BLaER1 treated with 17β-estradiol and CSF1 and Interleukin-3, amounts not matched to agents 10 nM and 100 nM (cell line): Measurements from ENCODE around the gene CRKL.
"Not testable (repeated sequence)": the region's sequence is repeated elsewhere in the genome, so short reads cannot be mapped to it uniquely, and the experiment has no call there.

Experiments
- H3K27ac ChIP-seq, 11 experiments: shearing (Covaris generic); formaldehyde crosslinking; 2 replicates each; pipeline ENCODE4 v1.8.1; 2022
- H3K27me3 ChIP-seq, 11 experiments: shearing (Covaris generic); formaldehyde crosslinking; 2 replicates each; pipeline ENCODE4 v1.8.1; 2022
- H3K36me3 ChIP-seq, 11 experiments: shearing (Covaris generic); formaldehyde crosslinking; 2 replicates each; pipeline ENCODE4 v1.8.1; 2022
- H3K4me1 ChIP-seq, 10 experiments: shearing (Covaris generic); formaldehyde crosslinking; 2 replicates each; pipeline ENCODE4 v1.8.1; 2022
- H3K4me2 ChIP-seq, 11 experiments: shearing (Covaris generic); formaldehyde crosslinking; 2 replicates each; pipeline ENCODE4 v1.8.1; 2022
- H3K4me3 ChIP-seq, 10 experiments: shearing (Covaris generic); formaldehyde crosslinking; 2 replicates each; pipeline ENCODE4 v1.8.1; 2022
- H3K9ac ChIP-seq, 11 experiments: shearing (Covaris generic); formaldehyde crosslinking; 2 replicates each; pipeline ENCODE4 v1.8.1; 2022
- H3K9me3 ChIP-seq, 11 experiments: shearing (Covaris generic); formaldehyde crosslinking; replicated peaks in 1 of 11; 2 replicates each; pipeline ENCODE4 v1.8.1; 2022
- H4K20me1 ChIP-seq, 11 experiments: shearing (Covaris generic); formaldehyde crosslinking; 2 replicates each; pipeline ENCODE4 v1.8.1; 2022
- Cebpa-rat ChIP-seq, 11 experiments: shearing (Covaris generic); IDR thresholded peaks; 2 replicates each; pipeline ENCODE4 v1.8.1; 2022

CRKL gene

DNA sequence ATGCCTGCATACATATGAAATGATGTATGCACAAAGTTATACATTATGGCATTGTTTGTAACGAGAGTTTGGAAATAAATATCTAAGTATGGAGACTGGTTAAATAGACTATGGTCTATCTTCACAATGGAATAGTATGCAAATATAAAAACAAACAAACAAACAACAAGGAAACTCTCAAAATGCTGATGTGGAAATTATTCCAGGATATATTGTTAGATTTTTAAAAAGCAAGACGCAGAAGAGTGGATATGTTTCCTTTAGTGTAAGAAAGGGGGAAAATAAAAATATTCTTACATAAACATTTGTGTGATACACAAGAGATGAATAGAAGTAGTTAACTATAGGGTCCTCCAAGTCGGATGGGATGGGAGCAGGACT lies 10.8 kb upstream of the CRKL start:
- no peak overlapping the region for H3K4me3 ChIP-seq
- H3K36me3 ChIP-seq, result no peaks in the 10 kb centered on the region
- no peaks in the 10 kb centered on the region for H3K9me3 ChIP-seq
- no peak overlapping the region for H3K4me2 ChIP-seq
- H3K27me3 ChIP-seq, result no peaks in the 10 kb centered on the region
- H3K27ac ChIP-seq, result no peak overlapping the region
- no peaks in the 10 kb centered on the region for H4K20me1 ChIP-seq
- no peak overlapping the region for H3K9ac ChIP-seq
- peaks cover 0 to 22% (median 1%) of the 10 kb centered on the region in 10 experiments; a peak in 7 of 20 replicates for H3K4me1 ChIP-seq
- no peak for TF ChIP-seq Cebpa-rat (IDR thresholded peaks at IDR 0.05)

DNA sequence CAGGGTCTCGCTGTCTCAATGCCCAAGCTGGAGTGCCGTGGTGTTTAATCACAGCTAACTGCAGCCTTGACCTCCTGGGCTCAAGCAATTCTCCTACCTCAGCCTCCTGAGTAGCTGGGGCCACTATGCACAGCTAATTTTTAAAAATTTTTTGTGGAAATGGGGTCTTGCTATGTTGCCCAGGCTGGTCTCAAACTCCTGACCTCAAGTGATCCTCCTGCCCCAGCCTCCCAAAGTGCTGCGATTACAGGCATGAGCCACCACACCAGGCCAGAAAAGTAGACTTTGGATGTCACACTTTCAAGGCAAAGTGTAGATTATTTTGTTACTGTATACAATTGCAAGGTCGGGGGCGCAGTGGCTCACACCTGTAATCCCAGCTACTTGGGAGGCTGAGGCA lies 8.5 kb upstream of the CRKL start:
- H3K4me2 ChIP-seq, H3K4me3 ChIP-seq, H4K20me1 ChIP-seq, H3K9ac ChIP-seq, H3K9me3 ChIP-seq, H3K27me3 ChIP-seq, H3K36me3 ChIP-seq, H3K27ac ChIP-seq: not testable (repeated sequence)
- H3K4me1 ChIP-seq, result peaks cover 0 to 22% (median 1%) of the 10 kb centered on the region in 10 experiments; a peak in 7 of 20 replicates

DNA sequence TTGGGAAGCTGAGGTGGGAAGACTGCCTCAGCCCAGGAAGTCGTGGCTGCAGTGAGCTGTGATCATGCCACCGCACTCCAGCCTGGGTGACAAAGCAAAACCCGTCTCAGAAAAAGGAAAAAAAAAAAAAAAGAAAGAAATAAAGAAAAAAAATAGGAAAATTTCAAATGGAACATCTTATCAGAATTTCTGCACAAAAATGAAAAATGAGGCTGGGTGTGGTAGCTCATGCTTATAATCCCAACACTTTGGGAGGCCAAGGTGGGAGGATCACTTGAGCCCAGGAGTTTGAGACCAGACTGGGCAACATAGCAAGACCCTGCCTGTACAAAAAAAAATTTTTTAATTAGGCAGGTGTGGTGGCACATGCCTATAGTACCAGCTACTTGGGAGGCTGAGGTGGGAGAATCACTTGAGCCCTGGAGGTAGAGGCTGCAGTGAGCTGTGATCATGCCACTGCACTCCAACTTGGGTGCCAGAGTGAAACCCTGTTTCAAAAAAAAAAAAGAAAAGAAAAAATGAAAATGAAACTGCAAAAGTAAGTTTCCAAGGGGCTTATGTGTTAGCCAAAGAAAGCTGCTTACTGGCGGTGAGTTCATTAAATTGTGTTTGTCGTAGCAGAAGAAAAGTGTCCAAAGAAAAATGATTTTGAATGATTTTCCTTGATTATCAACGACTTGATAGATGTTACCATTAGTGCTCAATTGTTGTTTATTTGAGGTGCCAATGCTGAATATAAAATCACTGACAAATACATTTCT lies 7.5 kb upstream of the CRKL start:
- Histone ChIP-seq H3K4me2 (peak overlapping the region in 3 of 11 experiments; percentile 16 to 43 (median 34); a peak in 2 of 22 replicates), H3K36me3 (no peaks in the 10 kb centered on the region), H4K20me1 (no peaks in the 10 kb centered on the region), H3K27ac (no peak overlapping the region), H3K27me3 (no peaks in the 10 kb centered on the region), H3K9ac (no peak overlapping the region; a peak in 1 of 22 replicates), H3K4me1 (peaks cover 0 to 18% (median 1%) of the 10 kb centered on the region in 10 experiments; a peak in 6 of 20 replicates), H3K9me3 (no peaks in the 10 kb centered on the region), H3K4me3 (no peak overlapping the region)
- TF ChIP-seq Cebpa-rat (IDR thresholded peaks at IDR 0.05), result no peak

DNA sequence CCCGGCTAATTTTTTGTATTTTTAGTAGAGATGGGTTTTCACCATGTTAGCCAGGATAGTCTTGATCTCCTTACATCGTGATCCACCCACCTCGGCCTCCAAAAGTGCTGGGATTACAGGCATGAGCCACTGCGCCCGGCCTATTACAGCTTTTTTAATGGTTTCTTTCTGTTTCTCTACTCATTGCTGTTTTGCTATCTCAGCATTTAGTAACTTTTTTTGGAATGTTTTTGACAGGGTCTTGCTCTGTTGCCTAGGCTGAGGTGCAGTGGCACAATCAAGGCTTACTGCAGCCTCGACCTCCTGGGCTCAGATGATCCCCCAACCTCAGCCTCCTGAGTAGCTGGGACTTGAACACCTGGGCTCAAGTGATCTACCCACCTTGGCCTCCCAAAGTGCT lies 4.7 kb upstream of the CRKL start:
- Histone ChIP-seq H3K4me2 (no peak overlapping the region), H4K20me1 (peaks cover 0 to 1% (median 0%) of the 10 kb centered on the region in 11 experiments; a peak in 5 of 22 replicates), H3K27me3 (no peaks in the 10 kb centered on the region), H3K4me3 (no peak overlapping the region), H3K27ac (no peak overlapping the region), H3K4me1 (peaks cover 0 to 18% (median 8%) of the 10 kb centered on the region in 10 experiments; a peak in 9 of 20 replicates), H3K9me3 (no peaks in the 10 kb centered on the region), H3K9ac (no peak overlapping the region), H3K36me3 (no peaks in the 10 kb centered on the region)
- TF ChIP-seq Cebpa-rat (IDR thresholded peaks at IDR 0.05), result no peak

DNA sequence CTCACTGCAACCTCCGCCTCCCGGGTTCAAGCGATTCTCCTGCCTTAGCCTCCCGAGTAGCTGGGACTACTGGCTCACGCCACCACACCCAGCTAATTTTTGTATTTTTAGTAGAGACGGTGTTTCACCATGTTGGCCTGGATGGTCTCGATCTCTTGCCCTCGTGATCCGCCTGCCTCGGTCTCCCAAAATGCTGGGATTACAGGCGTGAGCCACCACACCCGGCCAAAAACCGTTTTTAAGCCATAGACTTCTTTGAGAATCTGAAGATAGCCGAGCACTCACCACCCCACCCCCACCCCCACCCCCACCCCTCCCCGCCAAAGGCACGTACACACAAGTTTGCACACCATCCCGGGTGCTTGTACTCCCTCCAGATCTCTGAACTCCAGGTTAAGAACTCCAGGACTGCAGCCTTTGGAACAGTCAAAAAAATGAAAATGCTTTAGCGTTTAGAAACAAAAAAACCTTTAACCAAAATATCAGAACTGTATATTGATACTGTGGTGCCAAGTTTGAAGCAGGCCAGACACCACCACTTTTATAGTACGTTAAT lies 1.5 kb downstream of the CRKL start:
- Histone ChIP-seq H3K4me2 (peak overlapping the region; percentile 74 to 98 (median 90)), H3K9ac (peak overlapping the region; percentile 92 to 98 (median 96)), H3K4me1 (peaks cover 23 to 46% (median 39%) of the 10 kb centered on the region in 10 experiments), H3K27ac (peak overlapping the region; percentile 29 to 96 (median 94); a peak in 20 of 22 replicates), H3K4me3 (peak overlapping the region; percentile 93 to 99 (median 97)), H4K20me1 (peaks cover 53 to 64% (median 61%) of the 10 kb centered on the region in 11 experiments), H3K9me3 (no peaks in the 10 kb centered on the region), H3K36me3 (peaks cover 0 to 22% (median 10%) of the 10 kb centered on the region in 11 experiments; a peak in 16 of 22 replicates), H3K27me3 (no peaks in the 10 kb centered on the region)
- TF ChIP-seq Cebpa-rat (IDR thresholded peaks at IDR 0.05), result no peak

DNA sequence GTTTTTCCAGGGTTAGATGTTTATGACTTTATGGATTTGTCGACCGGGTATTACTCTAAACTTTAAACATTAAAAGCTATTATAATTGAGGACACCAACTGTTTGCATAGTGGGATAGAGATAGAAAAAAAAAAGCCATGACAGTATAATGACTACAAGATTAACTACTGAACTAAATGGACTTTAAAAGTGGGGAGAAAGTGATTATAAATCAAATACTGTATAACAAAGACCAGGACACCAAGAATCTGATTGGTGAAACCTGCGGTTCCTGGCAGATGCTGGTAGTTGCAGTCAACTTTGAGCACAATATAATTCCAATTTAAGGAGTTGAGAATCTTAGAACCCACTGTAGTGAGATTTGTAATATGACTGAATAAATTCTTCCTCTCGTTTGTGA lies 2.5 kb downstream of the CRKL start:
- Histone ChIP-seq H3K4me2 (peak overlapping the region; percentile 74 to 98 (median 90)), H3K27ac (peak overlapping the region in 10 of 11 experiments; percentile 2 to 48 (median 15); a peak in 7 of 22 replicates), H3K27me3 (no peaks in the 10 kb centered on the region), H3K36me3 (peaks cover 0 to 32% (median 20%) of the 10 kb centered on the region in 11 experiments; a peak in 18 of 22 replicates), H3K9ac (peak overlapping the region; percentile 92 to 98 (median 96)), H3K4me1 (peaks cover 32 to 56% (median 48%) of the 10 kb centered on the region in 10 experiments), H3K4me3 (peak overlapping the region; percentile 93 to 99 (median 97)), H3K9me3 (no peaks in the 10 kb centered on the region), H4K20me1 (peaks cover 63 to 73% (median 71%) of the 10 kb centered on the region in 11 experiments)
- no peak for TF ChIP-seq Cebpa-rat (IDR thresholded peaks at IDR 0.05)

DNA sequence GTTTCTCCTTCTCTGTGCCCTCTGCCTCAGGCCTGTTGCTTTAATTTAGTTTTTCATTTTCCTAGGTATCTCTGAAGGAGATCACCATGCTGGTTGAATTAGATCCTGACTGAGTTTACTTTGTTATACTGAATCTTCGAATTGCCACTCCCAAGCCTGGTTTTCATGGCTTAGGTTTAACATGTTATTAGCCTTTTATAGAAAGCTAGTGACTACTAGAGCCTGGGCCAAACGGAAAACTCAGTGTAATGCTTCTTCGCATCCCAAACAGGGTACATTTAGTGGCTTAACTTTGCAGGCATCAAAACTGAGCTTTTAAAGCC lies 3.6 kb downstream of the CRKL start:
- TF ChIP-seq Cebpa-rat (IDR thresholded peaks at IDR 0.05), result no peak
- Histone ChIP-seq H3K36me3 (peaks cover 0 to 43% (median 31%) of the 10 kb centered on the region in 11 experiments; a peak in 18 of 22 replicates), H3K27ac (peak overlapping the region in 2 of 11 experiments; percentile 7 to 27; a peak in 2 of 22 replicates), H3K4me3 (peak overlapping the region; percentile 93 to 99 (median 97)), H3K9me3 (no peaks in the 10 kb centered on the region), H4K20me1 (peaks cover 74 to 85% (median 82%) of the 10 kb centered on the region in 11 experiments), H3K4me1 (peaks cover 32 to 67% (median 54%) of the 10 kb centered on the region in 10 experiments), H3K9ac (peak overlapping the region; percentile 92 to 98 (median 96); a peak in 21 of 22 replicates), H3K4me2 (peak overlapping the region; percentile 74 to 98 (median 90)), H3K27me3 (no peaks in the 10 kb centered on the region)

DNA sequence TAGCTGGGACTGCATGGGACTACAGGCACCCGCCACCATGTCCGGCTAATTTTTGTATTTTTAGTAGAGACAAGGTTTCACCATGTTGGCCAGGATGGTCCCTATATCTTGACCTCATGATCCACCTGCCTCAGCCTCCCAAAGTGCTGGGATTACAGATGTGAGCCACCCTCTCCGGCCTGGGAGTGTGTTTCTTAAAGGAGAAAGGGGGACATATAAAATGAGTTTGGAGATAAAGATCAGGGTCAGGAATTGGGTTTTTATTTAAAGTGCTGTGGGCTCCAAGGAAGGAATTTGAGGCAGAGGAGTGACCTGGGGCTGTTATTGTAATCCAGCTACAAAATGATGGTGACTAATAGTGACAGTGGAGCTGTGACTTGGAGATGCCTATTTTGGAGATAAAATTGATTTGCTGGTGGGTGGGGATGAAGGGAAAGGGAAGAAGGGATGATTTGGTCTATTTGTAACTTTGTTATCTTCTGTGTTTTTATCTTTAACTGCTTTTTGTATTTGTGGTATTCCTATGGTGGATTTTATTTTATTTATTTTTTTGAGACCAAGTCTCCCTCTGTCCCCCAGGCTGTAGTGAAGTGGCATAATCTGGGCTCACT lies 5.0 kb downstream of the CRKL start:
- Histone ChIP-seq H3K4me2 (peak overlapping the region; percentile 27 to 98 (median 87); a peak in 18 of 22 replicates), H4K20me1 (peaks cover 88 to 99% (median 96%) of the 10 kb centered on the region in 11 experiments), H3K9me3 (no peaks in the 10 kb centered on the region), H3K4me3 (no peak overlapping the region), H3K36me3 (peaks cover 0 to 55% (median 34%) of the 10 kb centered on the region in 11 experiments; a peak in 18 of 22 replicates), H3K27me3 (no peaks in the 10 kb centered on the region), H3K9ac (peak overlapping the region in 1 of 11 experiments; percentile 34; a peak in 2 of 22 replicates), H3K27ac (no peak overlapping the region), H3K4me1 (peaks cover 36 to 76% (median 53%) of the 10 kb centered on the region in 10 experiments)
- TF ChIP-seq Cebpa-rat (IDR thresholded peaks at IDR 0.05), result no peak

DNA sequence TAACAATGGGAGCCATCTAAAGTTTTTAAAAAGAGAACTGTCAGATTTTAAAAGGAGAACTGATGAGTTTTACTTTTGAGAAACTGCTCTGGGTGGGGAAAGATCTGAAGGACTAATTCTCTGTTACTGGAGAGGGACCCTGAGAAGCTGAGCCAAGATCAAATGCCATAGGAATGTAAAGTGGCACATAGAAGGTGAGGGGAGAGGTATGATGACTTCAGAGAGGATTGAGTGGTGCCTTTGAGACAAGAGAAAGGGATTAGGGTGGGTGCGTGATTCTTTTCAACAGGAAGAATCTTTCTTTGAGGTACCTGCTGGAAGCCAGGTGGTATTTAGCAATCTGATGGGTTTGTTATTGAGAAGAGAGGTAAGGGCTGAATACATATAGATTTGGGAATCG lies 9.0 kb downstream of the CRKL start:
- Histone ChIP-seq H3K4me1 (peaks cover 20 to 90% (median 37%) of the 10 kb centered on the region in 10 experiments), H4K20me1 (peaks cover 99 to 100% (median 100%) of the 10 kb centered on the region in 11 experiments), H3K36me3 (peaks cover 0 to 87% (median 52%) of the 10 kb centered on the region in 11 experiments; a peak in 20 of 22 replicates), H3K27ac (peak overlapping the region in 1 of 11 experiments; percentile 17; a peak in 1 of 22 replicates), H3K9me3 (no peaks in the 10 kb centered on the region), H3K4me3 (no peak overlapping the region), H3K27me3 (no peaks in the 10 kb centered on the region), H3K9ac (peak overlapping the region in 2 of 11 experiments; percentile 18 to 51; a peak in 3 of 22 replicates), H3K4me2 (peak overlapping the region in 4 of 11 experiments; percentile 20 to 77 (median 58); a peak in 7 of 22 replicates)
- no peak for TF ChIP-seq Cebpa-rat (IDR thresholded peaks at IDR 0.05)
